ENCODE data around the gene EEF1A2. TPM values are rescaled to one million over a fixed set of nuclear protein-coding genes. Genes with fewer than 3 reads are reported as not detected.

Gene EEF1A2
- total and polyA plus RNA-seq, 4 donors: 0.05 to 0.12 TPM; not detected in 2

DNA sequence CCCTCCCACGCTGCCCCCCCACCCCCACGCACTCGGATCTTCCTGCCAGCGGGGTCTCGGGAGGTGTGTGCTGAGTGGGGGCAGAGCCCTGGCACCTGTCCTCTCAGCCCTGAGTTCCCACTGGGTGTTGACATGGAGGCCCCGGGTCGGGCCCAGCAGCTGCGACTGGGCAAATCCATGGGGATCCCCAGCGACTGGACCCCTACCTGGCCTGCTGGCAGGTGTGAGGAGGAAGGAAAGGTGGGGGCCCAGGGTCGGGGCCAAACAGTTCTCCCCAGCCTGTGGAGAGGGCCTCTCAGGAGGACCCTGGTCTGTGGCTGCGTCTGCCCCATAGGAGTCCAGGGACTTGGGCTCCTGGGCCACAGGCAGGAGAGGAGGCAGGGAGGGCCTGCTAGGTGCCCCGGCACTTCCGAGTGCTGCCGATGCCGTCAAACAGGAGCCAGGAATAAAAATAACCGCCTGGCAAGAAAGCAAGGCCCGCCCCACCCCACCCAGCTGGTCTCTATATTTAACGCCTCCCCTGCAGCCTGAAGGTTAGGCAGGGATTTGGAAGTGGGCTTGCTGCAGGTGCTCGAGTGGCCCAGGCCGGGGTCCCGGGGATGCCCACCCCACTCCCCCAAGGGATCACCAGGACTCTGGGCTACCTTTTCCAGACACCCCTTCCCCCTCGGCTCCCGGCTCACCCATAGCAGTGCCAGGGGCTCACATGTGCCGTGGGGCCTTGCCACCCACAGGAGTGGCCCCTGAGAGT, 1.4 kb upstream of the EEF1A2 start:
- Histone ChIP-seq H3K9me3 (ENCODE audit: control insufficient read depth in 4 of 4, low read length in 3 of 4) (peaks cover 0 to 6% (median 3%) of the 10 kb centered on the region in 4 donors), H3K4me1 (ENCODE audit: control insufficient read depth in 4 of 4, insufficient read depth in 4 of 4, low read length in 3 of 4) (peaks cover 3 to 15% (median 7%) of the 10 kb centered on the region in 4 donors), H3K27ac (ENCODE audit: low read depth in 1 of 2, low read length in 2 of 2) (no peak overlapping the region), H3K4me3 (ENCODE audit: low read depth in 1 of 3, low read length in 3 of 3) (no peak overlapping the region), H3K9ac (ENCODE audit: low read depth in 1 of 2, low read length in 2 of 2) (no peak overlapping the region), H3K27me3 (ENCODE audit: control insufficient read depth in 4 of 4, insufficient read depth in 4 of 4, low read length in 3 of 4) (peaks cover 0 to 9% (median 2%) of the 10 kb centered on the region in 4 donors), H3K36me3 (ENCODE audit: control insufficient read depth in 4 of 4, insufficient read depth in 3 of 4, low read depth in 1 of 4, low read length in 3 of 4) (no peaks in the 10 kb centered on the region)
- DNase-seq (ENCODE audit: low spot score): no peak
- WGBS: 86% methylated on average over 24 of the region's 24 CpGs
- TF ChIP-seq CTCF (IDR thresholded peaks at IDR 0.05; ENCODE audit: low read depth, low read length, missing input control) (no peak), RXRA (IDR thresholded peaks at IDR 0.05) (no peak), YY1 (IDR thresholded peaks at IDR 0.05) (no peak), GABPA (IDR thresholded peaks at IDR 0.05 in 1 of 2, conservative IDR thresholded peaks at IDR 0.05 in 1 of 2) (no peak), FOXA2 (IDR thresholded peaks at IDR 0.05) (no peak), HNF4G (IDR thresholded peaks at IDR 0.05) (no peak), FOXA1 (IDR thresholded peaks at IDR 0.05) (no peak), SP1 (IDR thresholded peaks at IDR 0.05) (no peak), HNF4A (conservative IDR thresholded peaks at IDR 0.05) (no peak), ATF3 (IDR thresholded peaks at IDR 0.05) (no peak), RAD21 (IDR thresholded peaks at IDR 0.05) (no peak)
- TF ChIP-seq, protein P1, sequence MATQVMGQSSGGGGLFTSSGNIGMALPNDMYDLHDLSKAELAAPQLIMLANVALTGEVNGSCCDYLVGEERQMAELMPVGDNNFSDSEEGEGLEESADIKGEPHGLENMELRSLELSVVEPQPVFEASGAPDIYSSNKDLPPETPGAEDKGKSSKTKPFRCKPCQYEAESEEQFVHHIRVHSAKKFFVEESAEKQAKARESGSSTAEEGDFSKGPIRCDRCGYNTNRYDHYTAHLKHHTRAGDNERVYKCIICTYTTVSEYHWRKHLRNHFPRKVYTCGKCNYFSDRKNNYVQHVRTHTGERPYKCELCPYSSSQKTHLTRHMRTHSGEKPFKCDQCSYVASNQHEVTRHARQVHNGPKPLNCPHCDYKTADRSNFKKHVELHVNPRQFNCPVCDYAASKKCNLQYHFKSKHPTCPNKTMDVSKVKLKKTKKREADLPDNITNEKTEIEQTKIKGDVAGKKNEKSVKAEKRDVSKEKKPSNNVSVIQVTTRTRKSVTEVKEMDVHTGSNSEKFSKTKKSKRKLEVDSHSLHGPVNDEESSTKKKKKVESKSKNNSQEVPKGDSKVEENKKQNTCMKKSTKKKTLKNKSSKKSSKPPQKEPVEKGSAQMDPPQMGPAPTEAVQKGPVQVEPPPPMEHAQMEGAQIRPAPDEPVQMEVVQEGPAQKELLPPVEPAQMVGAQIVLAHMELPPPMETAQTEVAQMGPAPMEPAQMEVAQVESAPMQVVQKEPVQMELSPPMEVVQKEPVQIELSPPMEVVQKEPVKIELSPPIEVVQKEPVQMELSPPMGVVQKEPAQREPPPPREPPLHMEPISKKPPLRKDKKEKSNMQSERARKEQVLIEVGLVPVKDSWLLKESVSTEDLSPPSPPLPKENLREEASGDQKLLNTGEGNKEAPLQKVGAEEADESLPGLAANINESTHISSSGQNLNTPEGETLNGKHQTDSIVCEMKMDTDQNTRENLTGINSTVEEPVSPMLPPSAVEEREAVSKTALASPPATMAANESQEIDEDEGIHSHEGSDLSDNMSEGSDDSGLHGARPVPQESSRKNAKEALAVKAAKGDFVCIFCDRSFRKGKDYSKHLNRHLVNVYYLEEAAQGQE (IDR thresholded peaks at IDR 0.05): no peak

- Histone ChIP-seq H3K4me1 (ENCODE audit: control insufficient read depth in 4 of 4, insufficient read depth in 4 of 4, low read length in 3 of 4) (peaks cover 3 to 15% (median 7%) of the 10 kb centered on the region in 4 donors), H3K9ac (ENCODE audit: low read depth in 1 of 2, low read length in 2 of 2) (no peak overlapping the region), H3K9me3 (ENCODE audit: control insufficient read depth in 4 of 4, low read length in 3 of 4) (no peaks in the 10 kb centered on the region), H3K27me3 (ENCODE audit: control insufficient read depth in 4 of 4, insufficient read depth in 4 of 4, low read length in 3 of 4) (peaks cover 0 to 9% (median under 1%) of the 10 kb centered on the region in 4 donors), H3K27ac (ENCODE audit: low read depth in 1 of 2, low read length in 2 of 2) (no peak overlapping the region), H3K4me3 (ENCODE audit: low read depth in 1 of 3, low read length in 3 of 3) (peak overlapping the region in 1 of 3 donors; percentile 45), H3K36me3 (ENCODE audit: control insufficient read depth in 4 of 4, insufficient read depth in 3 of 4, low read depth in 1 of 4, low read length in 3 of 4) (no peaks in the 10 kb centered on the region)
- 14% methylated on average over 48 of the region's 48 CpGs for WGBS
- DNase-seq (ENCODE audit: low spot score): no peak
- TF ChIP-seq NR2F2 (IDR thresholded peaks at IDR 0.05) (no peak), TAF1 (conservative IDR thresholded peaks at IDR 0.05) (no peak), RXRA (IDR thresholded peaks at IDR 0.05) (no peak), HNF4G (IDR thresholded peaks at IDR 0.05) (no peak), JUND (IDR thresholded peaks at IDR 0.05) (no peak), FOXA2 (IDR thresholded peaks at IDR 0.05) (no peak), YY1 (IDR thresholded peaks at IDR 0.05) (no peak), RAD21 (IDR thresholded peaks at IDR 0.05) (no peak), CTCF (IDR thresholded peaks at IDR 0.05; ENCODE audit: low read depth, low read length, missing input control) (no peak), SP1 (IDR thresholded peaks at IDR 0.05) (no peak), ZBTB33 (IDR thresholded peaks at IDR 0.05) (no peak), GABPA (IDR thresholded peaks at IDR 0.05 in 1 of 2, conservative IDR thresholded peaks at IDR 0.05 in 1 of 2) (no peak)
- TF ChIP-seq, protein P2, sequence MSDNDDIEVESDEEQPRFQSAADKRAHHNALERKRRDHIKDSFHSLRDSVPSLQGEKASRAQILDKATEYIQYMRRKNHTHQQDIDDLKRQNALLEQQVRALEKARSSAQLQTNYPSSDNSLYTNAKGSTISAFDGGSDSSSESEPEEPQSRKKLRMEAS (IDR thresholded peaks at IDR 0.05): no peak
Measured at GRCh38 chr20:63499338-63499969, 571 bp upstream of the EEF1A2 start.
